ENCODE data around the gene UPF1. TPM values are rescaled to one million over a fixed set of nuclear protein-coding genes. Genes with fewer than 3 reads are reported as not detected.

UPF1 gene
- total and polyA plus RNA-seq, 4 experiments from 2014 or later, result 2.6 to 130 (median 74.3) TPM

- Mint-ChIP-seq H3K4me1 (no peaks in the 10 kb centered on the region), H3K27ac (peak overlapping the region in 1 of 7 donors; percentile 24), H3K4me3 (no peak overlapping the region), H3K9me3 (peaks cover 0 to 6% (median 0%) of the 10 kb centered on the region in 8 donors), H3K36me3 (no peaks in the 10 kb centered on the region), H3K27me3 (no peaks in the 10 kb centered on the region)
- Histone ChIP-seq H3K9me3 (ENCODE audit: control insufficient read depth in 1 of 2, low read length in 2 of 2) (no peaks in the 10 kb centered on the region), H3K4me1 (ENCODE audit: insufficient read depth, low read length) (no peaks in the 10 kb centered on the region), H3K27ac (ENCODE audit: low read depth, low read length) (no peak overlapping the region), H3K36me3 (ENCODE audit: insufficient read depth, low read length) (no peaks in the 10 kb centered on the region), H3K4me3 (ENCODE audit: low read length in 2 of 2) (no peak overlapping the region), H3K27me3 (ENCODE audit: insufficient read depth, low read length) (no peaks in the 10 kb centered on the region)
- ChIA-PET POLR2A (ENCODE audit: partially characterized antibody) (no interaction called here), CTCF (ENCODE audit: partially characterized antibody) (interaction anchor here (0.5 to 2.7 kb wide), 2 partner anchors 12 to 14 kb away, joined by 4 to 14 read pairs; no protein-coding TSS in a partner anchor)
- intact Hi-C loops (cut with micrococcal nuclease), result no loop called here
- peak in 1 of 5 donors; percentile 26 for DNase-seq
These were observed 46.5 kb downstream of the UPF1 start for GRCh38 chr19:18878058-18878797.

GRCh38 chr19:18878858-18879578, 47.3 kb downstream of the UPF1 start:
- Histone ChIP-seq H3K36me3 (ENCODE audit: insufficient read depth, low read length) (no peaks in the 10 kb centered on the region), H3K4me1 (ENCODE audit: insufficient read depth, low read length) (no peaks in the 10 kb centered on the region), H3K27ac (ENCODE audit: low read depth, low read length) (no peak overlapping the region), H3K9me3 (ENCODE audit: control insufficient read depth in 1 of 2, low read length in 2 of 2) (no peaks in the 10 kb centered on the region), H3K27me3 (ENCODE audit: insufficient read depth, low read length) (no peaks in the 10 kb centered on the region), H3K4me3 (ENCODE audit: low read length in 2 of 2) (no peak overlapping the region)
- H3K27me3 Mint-ChIP-seq, result no peaks in the 10 kb centered on the region
- H3K4me1 Mint-ChIP-seq, result no peaks in the 10 kb centered on the region
- ChIA-PET POLR2A (ENCODE audit: partially characterized antibody) (no interaction called here), CTCF (ENCODE audit: partially characterized antibody) (interaction anchor here (0.5 to 2.2 kb wide), 2 partner anchors 13 to 628 kb away, joined by 3 to 5 read pairs; no protein-coding TSS in a partner anchor)
- H3K36me3 Mint-ChIP-seq, result no peaks in the 10 kb centered on the region
- peaks cover 0 to 6% (median 0%) of the 10 kb centered on the region in 8 donors for H3K9me3 Mint-ChIP-seq
- peak in 1 of 5 donors; percentile 32 for DNase-seq
- H3K27ac Mint-ChIP-seq, result no peak overlapping the region
- intact Hi-C loops (cut with micrococcal nuclease), result no loop called here
- no peak overlapping the region for H3K4me3 Mint-ChIP-seq

GRCh38 chr19:18879579-18880373, 48.0 kb downstream of the UPF1 start:
- Histone ChIP-seq H3K4me1 (ENCODE audit: insufficient read depth, low read length) (no peaks in the 10 kb centered on the region), H3K36me3 (ENCODE audit: insufficient read depth, low read length) (no peaks in the 10 kb centered on the region), H3K27ac (ENCODE audit: low read depth, low read length) (no peak overlapping the region), H3K27me3 (ENCODE audit: insufficient read depth, low read length) (no peaks in the 10 kb centered on the region), H3K9me3 (ENCODE audit: control insufficient read depth in 1 of 2, low read length in 2 of 2) (no peaks in the 10 kb centered on the region), H3K4me3 (ENCODE audit: low read length in 2 of 2) (no peak overlapping the region)
- no peaks in the 10 kb centered on the region for H3K4me1 Mint-ChIP-seq
- H3K36me3 Mint-ChIP-seq, result no peaks in the 10 kb centered on the region
- no peak overlapping the region for H3K4me3 Mint-ChIP-seq
- H3K9me3 Mint-ChIP-seq, result peaks cover 0 to 6% (median 0%) of the 10 kb centered on the region in 8 donors
- ChIA-PET CTCF (ENCODE audit: partially characterized antibody) (interaction anchor here (0.5 to 2.2 kb wide), 2 partner anchors 14 to 629 kb away, joined by 3 to 5 read pairs; no protein-coding TSS in a partner anchor), POLR2A (ENCODE audit: partially characterized antibody) (no interaction called here)
- H3K27ac Mint-ChIP-seq, result no peak overlapping the region
- intact Hi-C loops (cut with micrococcal nuclease), result no loop called here
- DNase-seq, result peak in 2 of 5 donors; percentile 15 to 61
- H3K27me3 Mint-ChIP-seq, result no peaks in the 10 kb centered on the region

GRCh38 chr19:18881491-18881890, 49.7 kb downstream of the UPF1 start:
- Histone ChIP-seq H3K9me3 (ENCODE audit: control insufficient read depth in 1 of 2, low read length in 2 of 2) (no peaks in the 10 kb centered on the region), H3K27ac (ENCODE audit: low read depth, low read length) (no peak overlapping the region), H3K36me3 (ENCODE audit: insufficient read depth, low read length) (no peaks in the 10 kb centered on the region), H3K27me3 (ENCODE audit: insufficient read depth, low read length) (no peaks in the 10 kb centered on the region), H3K4me1 (ENCODE audit: insufficient read depth, low read length) (no peaks in the 10 kb centered on the region), H3K4me3 (ENCODE audit: low read length in 2 of 2) (no peak overlapping the region)
- Mint-ChIP-seq H3K4me3 (no peak overlapping the region), H3K9me3 (peaks cover 0 to 5% (median 0%) of the 10 kb centered on the region in 8 donors), H3K36me3 (no peaks in the 10 kb centered on the region), H3K27me3 (no peaks in the 10 kb centered on the region), H3K27ac (no peak overlapping the region), H3K4me1 (no peaks in the 10 kb centered on the region)
- peak in 1 of 5 donors; percentile 29 for DNase-seq
- intact Hi-C loops (cut with micrococcal nuclease), result no loop called here
- ChIA-PET POLR2A (ENCODE audit: partially characterized antibody) (no interaction called here), CTCF (ENCODE audit: partially characterized antibody) (interaction anchor here (2.2 kb wide), 1 partner anchor 15 kb away, joined by 5 read pairs; no protein-coding TSS in a partner anchor)

GRCh38 chr19:18883526-18884304, 52.0 kb downstream of the UPF1 start:
- Histone ChIP-seq H3K27ac (ENCODE audit: low read depth, low read length) (no peak overlapping the region), H3K4me1 (ENCODE audit: insufficient read depth, low read length) (no peaks in the 10 kb centered on the region), H3K36me3 (ENCODE audit: insufficient read depth, low read length) (no peaks in the 10 kb centered on the region), H3K27me3 (ENCODE audit: insufficient read depth, low read length) (no peaks in the 10 kb centered on the region), H3K9me3 (ENCODE audit: control insufficient read depth in 1 of 2, low read length in 2 of 2) (no peaks in the 10 kb centered on the region), H3K4me3 (ENCODE audit: low read length in 2 of 2) (no peak overlapping the region)
- intact Hi-C loops (cut with micrococcal nuclease), result no loop called here
- H3K36me3 Mint-ChIP-seq, result no peaks in the 10 kb centered on the region
- ChIA-PET POLR2A (ENCODE audit: partially characterized antibody) (no interaction called here), CTCF (ENCODE audit: partially characterized antibody) (interaction anchor here (0.7 kb wide), 1 partner anchor 40 kb away, joined by 3 read pairs; no protein-coding TSS in a partner anchor)
- H3K4me1 Mint-ChIP-seq, result no peaks in the 10 kb centered on the region
- DNase-seq, result peak in 1 of 5 donors; percentile 21
- H3K4me3 Mint-ChIP-seq, result no peak overlapping the region
- H3K27ac Mint-ChIP-seq, result peak overlapping the region in 1 of 7 donors; percentile 76
- H3K9me3 Mint-ChIP-seq, result peaks cover 0 to 3% (median 0%) of the 10 kb centered on the region in 8 donors
- H3K27me3 Mint-ChIP-seq, result peaks cover 3 to 5% of the 10 kb centered on the region in 2 donors

- Histone ChIP-seq H3K27ac (ENCODE audit: low read depth, low read length) (no peak overlapping the region), H3K9me3 (ENCODE audit: control insufficient read depth in 1 of 2, low read length in 2 of 2) (no peaks in the 10 kb centered on the region), H3K27me3 (ENCODE audit: insufficient read depth, low read length) (no peaks in the 10 kb centered on the region), H3K4me3 (ENCODE audit: low read length in 2 of 2) (no peak overlapping the region), H3K4me1 (ENCODE audit: insufficient read depth, low read length) (no peaks in the 10 kb centered on the region), H3K36me3 (ENCODE audit: insufficient read depth, low read length) (no peaks in the 10 kb centered on the region)
- no peak overlapping the region for H3K4me3 Mint-ChIP-seq
- H3K27ac Mint-ChIP-seq, result peak overlapping the region in 2 of 7 donors; percentile 15 to 17
- POLR2A ChIA-PET (ENCODE audit: partially characterized antibody), result no interaction called here
- no peak for DNase-seq
- intact Hi-C loops (cut with micrococcal nuclease), result no loop called here
- CTCF ChIA-PET (ENCODE audit: partially characterized antibody), result no interaction called here
- peaks cover 0 to 3% (median 0%) of the 10 kb centered on the region in 8 donors for H3K9me3 Mint-ChIP-seq
- H3K36me3 Mint-ChIP-seq, result no peaks in the 10 kb centered on the region
- peaks cover 5% of the 10 kb centered on the region in 2 donors for H3K27me3 Mint-ChIP-seq
- H3K4me1 Mint-ChIP-seq, result no peaks in the 10 kb centered on the region
These were observed 55.2 kb downstream of the UPF1 start for GRCh38 chr19:18886972-18887371.

All from CD4-positive, alpha-beta memory T cell (primary cell).